B cell (primary cell): ENCODE data around the gene GAB4. TPM values are rescaled to one million over a fixed set of nuclear protein-coding genes. Genes with fewer than 3 reads are reported as not detected.

Source experiments
- ATAC-seq: fragments of 200-7000 bp; cut with Tn5 transposase; one replicate; pipeline ENCODE4 v1.10.0; 2021; ENCODE audit warnings: low read depth, mild to moderate bottlenecking, moderate number of reproducible peaks, moderate library complexity
- CTCF ChIA-PET: fragments of 350-600 bp; sonication (Branson Sonifier 250); formaldehyde crosslinking; loops from one replicate; lab custom pipeline; 2021; ENCODE audit warnings: antibody characterized with exemption, inconsistent platforms; lab: Charles Lee
- POLR2A ChIA-PET: fragments of 350-600 bp; sonication (Branson Sonifier 250); formaldehyde crosslinking; loops from one replicate; lab custom pipeline; 2021; ENCODE audit warnings: antibody characterized with exemption; lab: Charles Lee
- DNase-seq: peaks from one replicate; pipeline ENCODE4 v3.0.0; 2013
- H2AFZ ChIP-seq: 2 replicates; pipeline ENCODE4 v1.6.1; 2012; ENCODE audit warnings: mild to moderate bottlenecking, low read depth, low read length; ENCODE audit not compliant: insufficient read depth, poor library complexity, severe bottlenecking
- H3K27ac ChIP-seq, 2 donors: 1 replicate in 1 of 2; 2 replicates in 1 of 2; pipeline ENCODE4 v1.5.1; 2012 to 2013; ENCODE audit warnings: low read length in 2 of 2, mild to moderate bottlenecking in 2 of 2, moderate library complexity in 1 of 2
- H3K27me3 ChIP-seq, 4 experiments: fragments of 200-600 bp in 1 of 4; sonication (generic) in 1 of 4; replicated peaks in 1 of 4; 1 replicate in 2 of 4; 2 replicates in 2 of 4; pipeline versions ENCODE4 v1.6.1 to v1.7.0; 2013 to 2016; ENCODE audit warnings: low read length in 3 of 4, mild to moderate bottlenecking in 2 of 4, mixed read lengths in 1 of 4, moderate library complexity in 1 of 4; ENCODE audit not compliant: insufficient read depth in 4 of 4, control insufficient read depth in 3 of 4; ENCODE audit errors: control extremely low read depth in 1 of 4
- H3K36me3 ChIP-seq, 2 experiments: replicated peaks in 1 of 2; 1 replicate in 1 of 2; 2 replicates in 1 of 2; pipeline versions ENCODE4 v1.6.1 to v1.7.1; 2013; ENCODE audit warnings: low read length in 1 of 2; ENCODE audit not compliant: insufficient read depth in 2 of 2, control insufficient read depth in 1 of 2; ENCODE audit errors: control extremely low read depth in 1 of 2, extremely low read depth in 1 of 2
- H3K4me1 ChIP-seq, 2 donors: fragments of 200-600 bp in 1 of 2; sonication (generic) in 1 of 2; 1 replicate in 1 of 2; 2 replicates in 1 of 2; pipeline versions ENCODE4 v1.5.1 to v1.6.1; 2013 to 2017; ENCODE audit warnings: low read length in 2 of 2; ENCODE audit not compliant: control insufficient read depth in 2 of 2, insufficient read depth in 2 of 2
- H3K4me2 ChIP-seq: replicated peaks from 2 replicates; pipeline ENCODE3; 2012; ENCODE audit warnings: mild to moderate bottlenecking, low read depth, low read length; ENCODE audit not compliant: poor library complexity, severe bottlenecking
- H3K4me3 ChIP-seq, 5 experiments: fragments of 200-600 bp in 1 of 5; sonication (generic) in 1 of 5; 1 replicate in 3 of 5; 2 replicates in 2 of 5; pipeline versions ENCODE4 v1.5.1 to v1.7.0; 2011 to 2016; ENCODE audit warnings: low read length in 4 of 5, mild to moderate bottlenecking in 4 of 5, low read depth in 2 of 5, control low read depth in 1 of 5, moderate library complexity in 1 of 5; ENCODE audit not compliant: insufficient read depth in 1 of 5; ENCODE audit errors: control extremely low read depth in 1 of 5, extremely low read depth in 1 of 5
- H3K79me2 ChIP-seq: fragments of 200-600 bp; sonication (generic); one replicate; pipeline ENCODE4 v1.6.0; 2016; ENCODE audit warnings: low read length; ENCODE audit not compliant: control insufficient read depth, insufficient read depth
- H3K9ac ChIP-seq: fragments of 200-600 bp; sonication (generic); 2 replicates; pipeline ENCODE4 v1.6.1; 2017; ENCODE audit warnings: mild to moderate bottlenecking, low read length, moderate library complexity
- H3K9me3 ChIP-seq, 3 donors: one replicate each; pipeline versions ENCODE4 v1.6.1 to v1.7.1; 2013; ENCODE audit warnings: low read length in 2 of 3; ENCODE audit not compliant: control insufficient read depth in 2 of 3, insufficient read depth in 1 of 3; ENCODE audit errors: control extremely low read depth in 1 of 3
- H4K20me1 ChIP-seq: 2 replicates; pipeline ENCODE4 v1.6.0; 2012; ENCODE audit warnings: mild to moderate bottlenecking, low read length; ENCODE audit not compliant: insufficient read depth, control insufficient read depth, poor library complexity, severe bottlenecking
- H3K27ac Mint-ChIP-seq: one replicate; pipeline ENCODE4 v1.8.0; 2021; ENCODE audit warnings: mixed read lengths
- H3K27me3 Mint-ChIP-seq: one replicate; pipeline ENCODE4 v1.8.0; 2021; ENCODE audit warnings: mixed read lengths
- H3K4me1 Mint-ChIP-seq: one replicate; pipeline ENCODE4 v1.8.0; 2021; ENCODE audit warnings: mixed read lengths
- H3K4me3 Mint-ChIP-seq: one replicate; pipeline ENCODE4 v1.8.0; 2021; ENCODE audit warnings: mixed read lengths
- H3K9me3 Mint-ChIP-seq: one replicate; pipeline ENCODE4 v1.8.0; 2022; ENCODE audit warnings: mixed read lengths; ENCODE audit not compliant: insufficient read depth
- EZH2 ChIP-seq: IDR thresholded peaks from 2 replicates; pipeline ENCODE4 v1.6.1; 2012; ENCODE audit warnings: borderline replicate concordance, low read depth, mild to moderate bottlenecking, moderate library complexity, low read length; ENCODE audit not compliant: insufficient read depth, poor library complexity, severe bottlenecking
- WGBS: methylation state at CpG from one replicate; pipeline ENCODE4 v1.1.5; 2013; ENCODE audit warnings: missing lambda C conversion rate; ENCODE audit not compliant: insufficient coverage; 5-methylcytosine and 5-hydroxymethylcytosine counted together
- intact Hi-C: fragments of 100-400 bp; cut with micrococcal nuclease; formaldehyde crosslinking; loops from one replicate; pipeline ENCODE4 v1.10.0; 2022
- polyA plus RNA-seq: library from polyadenylated mRNA; depleted of rRNA; stranded (reverse); fragments of >200 nt; gene quantifications from 2 replicates; pipeline ENCODE4 v1.2.3, GENCODE V29; 2012
- total RNA-seq, 2 donors: library from RNA; stranded (reverse); fragments of 120-200 nt in 1 of 2; gene quantifications; 1 replicate in 1 of 2; 2 replicates in 1 of 2; pipeline versions ENCODE4 v1.2.3 to v1.2.4, GENCODE V29; 2013 to 2022
- TF ChIP-seq, protein P1 (sequence below): fragments of 200-600 bp; IDR thresholded peaks from one replicate; pipeline ENCODE4 v1.8.0; 2022; ENCODE audit warnings: antibody characterized with exemption, mild to moderate bottlenecking

GAB4 gene
- total and polyA plus RNA-seq, 2 donors (not counting 1 experiment from before 2014, with no cell fraction given): not detected

- H2AFZ ChIP-seq: no peak overlapping the region
- no peak for DNase-seq
- no peaks in the 10 kb centered on the region for H3K36me3 ChIP-seq
- CTCF ChIA-PET: interaction anchor here (1.1 to 1.3 kb wide), 2 partner anchors 136 to 250 kb away, joined by 3 to 7 read pairs; no protein-coding TSS in a partner anchor
- POLR2A ChIA-PET: no interaction called here
- H3K79me2 ChIP-seq: no peaks in the 10 kb centered on the region
- no peaks in the 10 kb centered on the region for H3K9me3 Mint-ChIP-seq
- H3K4me1 ChIP-seq: peaks cover 9 to 11% of the 10 kb centered on the region in 2 donors
- H3K4me2 ChIP-seq: no peak overlapping the region
- no peaks in the 10 kb centered on the region for H4K20me1 ChIP-seq
- H3K9ac ChIP-seq: no peak overlapping the region
- no peak overlapping the region for H3K27ac ChIP-seq
- H3K27me3 ChIP-seq: peaks cover 0 to 8% (median 1%) of the 10 kb centered on the region in 4 experiments
- H3K27ac Mint-ChIP-seq: no peak overlapping the region
- intact Hi-C loops: no loop called here
- no peak for ATAC-seq
- no CpG with 5 or more reads among the region's 2 CpGs for WGBS
- H3K27me3 Mint-ChIP-seq: peaks cover 21% of the 10 kb centered on the region
- H3K4me3 Mint-ChIP-seq: no peak overlapping the region
- peaks cover 0 to 16% (median 0%) of the 10 kb centered on the region in 3 donors for H3K9me3 ChIP-seq
- H3K4me3 ChIP-seq: no peak overlapping the region
- TF ChIP-seq, protein P1, sequence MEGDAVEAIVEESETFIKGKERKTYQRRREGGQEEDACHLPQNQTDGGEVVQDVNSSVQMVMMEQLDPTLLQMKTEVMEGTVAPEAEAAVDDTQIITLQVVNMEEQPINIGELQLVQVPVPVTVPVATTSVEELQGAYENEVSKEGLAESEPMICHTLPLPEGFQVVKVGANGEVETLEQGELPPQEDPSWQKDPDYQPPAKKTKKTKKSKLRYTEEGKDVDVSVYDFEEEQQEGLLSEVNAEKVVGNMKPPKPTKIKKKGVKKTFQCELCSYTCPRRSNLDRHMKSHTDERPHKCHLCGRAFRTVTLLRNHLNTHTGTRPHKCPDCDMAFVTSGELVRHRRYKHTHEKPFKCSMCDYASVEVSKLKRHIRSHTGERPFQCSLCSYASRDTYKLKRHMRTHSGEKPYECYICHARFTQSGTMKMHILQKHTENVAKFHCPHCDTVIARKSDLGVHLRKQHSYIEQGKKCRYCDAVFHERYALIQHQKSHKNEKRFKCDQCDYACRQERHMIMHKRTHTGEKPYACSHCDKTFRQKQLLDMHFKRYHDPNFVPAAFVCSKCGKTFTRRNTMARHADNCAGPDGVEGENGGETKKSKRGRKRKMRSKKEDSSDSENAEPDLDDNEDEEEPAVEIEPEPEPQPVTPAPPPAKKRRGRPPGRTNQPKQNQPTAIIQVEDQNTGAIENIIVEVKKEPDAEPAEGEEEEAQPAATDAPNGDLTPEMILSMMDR: no peak
- no peak for TF ChIP-seq EZH2
- peaks cover 19% of the 10 kb centered on the region for H3K4me1 Mint-ChIP-seq
These were observed 85.9 kb downstream of the GAB4 start for GRCh38 chr22:16922076-16922475.

DNA sequence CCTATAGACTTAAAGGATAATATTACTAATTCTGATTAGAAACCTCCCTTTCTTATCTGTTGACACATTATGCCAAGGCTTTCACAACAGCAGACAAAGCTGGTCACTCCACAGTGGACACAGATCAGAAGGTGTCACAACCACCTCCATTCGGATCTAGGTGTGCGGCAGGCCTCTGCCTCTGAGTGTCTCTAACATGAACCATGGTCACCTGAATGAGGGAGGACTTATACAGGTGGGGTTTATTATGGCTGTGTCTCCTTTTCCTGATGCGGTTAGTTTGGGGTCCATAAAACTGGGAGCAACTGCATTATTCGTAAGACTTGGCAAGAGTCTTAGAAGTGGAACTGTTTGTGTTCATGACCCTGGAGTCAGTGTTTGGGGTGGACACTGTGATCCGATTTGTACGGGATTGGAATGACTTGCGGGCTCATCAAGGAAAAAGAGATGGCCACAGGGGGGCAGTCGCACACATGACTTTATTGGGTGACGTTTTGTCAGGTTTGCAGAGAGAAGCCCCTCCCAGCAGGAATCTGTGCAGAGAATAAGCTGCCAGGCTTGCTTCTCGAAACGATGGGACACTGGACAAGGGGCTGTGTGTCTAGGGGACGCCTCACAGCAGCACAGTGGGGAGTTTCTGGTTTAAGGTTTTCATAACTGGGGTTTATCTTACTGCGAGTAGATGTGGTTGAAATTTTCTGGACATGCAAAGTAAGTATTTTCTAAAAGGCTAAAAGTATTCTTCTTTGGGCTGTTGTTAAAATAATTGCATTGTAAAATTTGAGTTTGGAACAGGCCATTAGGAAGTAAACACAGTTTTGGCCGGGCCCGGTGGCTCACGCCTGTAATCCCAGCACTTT lies 90.6 kb downstream of the GAB4 start:
- Histone ChIP-seq H4K20me1 (no peaks in the 10 kb centered on the region), H3K27me3 (peaks cover 0 to 10% (median 2%) of the 10 kb centered on the region in 4 experiments), H3K4me2 (no peak overlapping the region), H2AFZ (no peak overlapping the region), H3K9ac (no peak overlapping the region), H3K36me3 (no peaks in the 10 kb centered on the region), H3K4me3 (no peak overlapping the region), H3K4me1 (peaks cover 6 to 9% of the 10 kb centered on the region in 2 donors), H3K9me3 (peaks cover 0 to 10% (median 0%) of the 10 kb centered on the region in 3 donors), H3K79me2 (no peaks in the 10 kb centered on the region), H3K27ac (no peak overlapping the region)
- no peak overlapping the region for H3K4me3 Mint-ChIP-seq
- no peaks in the 10 kb centered on the region for H3K9me3 Mint-ChIP-seq
- 41% methylated on average over 15 of the region's 16 CpGs for WGBS
- peaks cover 21% of the 10 kb centered on the region for H3K27me3 Mint-ChIP-seq
- H3K27ac Mint-ChIP-seq: no peak overlapping the region
- ChIA-PET CTCF (interaction anchor here (0.6 to 4.3 kb wide), 8 partner anchors 11 to 776 kb away, joined by 3 to 59 read pairs (median 6); no protein-coding TSS in a partner anchor), POLR2A (no interaction called here)
- TF ChIP-seq, protein P1: peak; percentile 73
- no peak for TF ChIP-seq EZH2
- DNase-seq (peak; percentile 61), ATAC-seq (no peak)
- intact Hi-C loops: loop anchor here (1.0 kb wide), 1 partner anchor 141 kb away; no protein-coding TSS in a partner anchor
- H3K4me1 Mint-ChIP-seq: peaks cover 21% of the 10 kb centered on the region
